K562 (cell line): ENCODE results near the gene NFIL3. TPM values are rescaled to one million over a fixed set of nuclear protein-coding genes. Genes with fewer than 3 reads are reported as not detected.

Experiments used
- BRD9 ChIP-seq: fragments of 450-650 bp; IDR thresholded peaks from 2 replicates; pipeline ENCODE4 v1.6.1; 2018; ENCODE audit warnings: low read depth; ENCODE audit not compliant: partially characterized antibody
- ERF ChIP-seq: fragments of 450-650 bp; formaldehyde crosslinking; IDR thresholded peaks from 2 replicates; pipeline ENCODE4 v1.4.0; 2020; ENCODE audit warnings: mild to moderate bottlenecking, mixed read lengths
- FOXP1 ChIP-seq: sonication (generic); formaldehyde crosslinking; IDR thresholded peaks from 2 replicates; pipeline ENCODE4 v1.8.0; 2022; ENCODE audit warnings: mild to moderate bottlenecking, missing genetic modification reagents
- HCFC1 ChIP-seq: IDR thresholded peaks from 2 replicates; pipeline ENCODE4 v1.6.1; 2012; ENCODE audit warnings: low read depth, low read length, improper control_type of control experiment
- MGA ChIP-seq: fragments of 450-650 bp; IDR thresholded peaks from 2 replicates; pipeline ENCODE4 v1.6.1; 2016; ENCODE audit warnings: mild to moderate bottlenecking, moderate library complexity
- NFYB ChIP-seq: IDR thresholded peaks from 2 replicates; pipeline ENCODE4 v1.6.1; 2011; ENCODE audit warnings: mild to moderate bottlenecking, moderate library complexity; ENCODE audit not compliant: insufficient read length; ENCODE audit errors: extremely low read depth
- SREBF1 ChIP-seq: fragments of 150-350 bp; IDR thresholded peaks from 2 replicates; pipeline ENCODE4 v1.6.1; 2014; ENCODE audit warnings: antibody characterized with exemption, low read depth, low read length, borderline replicate concordance
- TRIM28 ChIP-seq: fragments of 450-650 bp; IDR thresholded peaks from 2 replicates; pipeline ENCODE4 v1.6.1; 2017
- ZNF143 ChIP-seq: sonication (generic); formaldehyde crosslinking; IDR thresholded peaks from 2 replicates; pipeline ENCODE4 v1.9.0; 2022; ENCODE audit warnings: mild to moderate bottlenecking, missing genetic modification reagents
- ZNF212 ChIP-seq: fragments of 450-650 bp; formaldehyde crosslinking; IDR thresholded peaks from 2 replicates; pipeline ENCODE4 v1.4.0; 2020; ENCODE audit warnings: mild to moderate bottlenecking
- ZNF592 ChIP-seq: fragments of 450-650 bp; IDR thresholded peaks from 2 replicates; pipeline ENCODE4 v1.6.1; 2017; ENCODE audit warnings: antibody characterized with exemption, mild to moderate bottlenecking
- polyA plus RNA-seq, 8 experiments: library from polyadenylated mRNA; depleted of rRNA in 4 of 8; stranded (reverse) in 5 of 8; unstranded in 3 of 8; fragments of >200 nt; fragmentation: Nextera tagmentation in 2 of 8; fragmentation: Illumina TruSeq in 1 of 8; extraction: Ambion mirVana in 2 of 8; extraction: Trizol in 1 of 8; gene quantifications; 2 replicates each; pipeline versions ENCODE4 v1.2.1 to v1.2.3, GENCODE V29; 2011 to 2014; ENCODE audit warnings: inconsistent platforms in 1 of 8, missing spikeins in 1 of 8
- total RNA-seq, 7 experiments: library from RNA; depleted of rRNA in 6 of 7; stranded (reverse); fragments of >200 nt in 6 of 7; fragmentation: Illumina TruSeq in 2 of 7; extraction: Trizol in 2 of 7; gene quantifications; 2 replicates each; pipeline versions ENCODE4 v1.2.1 to v1.2.3, GENCODE V29; 2011 to 2021; ENCODE audit warnings: low replicate concordance in 1 of 7
- TF ChIP-seq, protein P1 (sequence below): sonication (generic); formaldehyde crosslinking; IDR thresholded peaks from 2 replicates; pipeline ENCODE4 v1.8.0; 2022; ENCODE audit warnings: mild to moderate bottlenecking, missing genetic modification reagents

NFIL3 gene
- total and polyA plus RNA-seq, 9 of the 15 experiments (the other 6 are each of a cell fraction or from before 2014, with no cell fraction given) = 3.2 to 16.1 (median 9.3) TPM

GRCh38 chr9:91362051-91362611 is 61.5 kb downstream of the NFIL3 start (continued):
- TF ChIP-seq MGA = 0 out of 2 replicates have a peak, but pooled peaks have one; percentile 19
- TF ChIP-seq ZNF592 = 0 out of 2 replicates have a peak, but pooled peaks have one; percentile 38
- no peak for TF ChIP-seq ERF (CRISPR knock-in tag)
- TF ChIP-seq NFYB = no peak
- no peak for TF ChIP-seq ZNF143 (CRISPR knock-in tag)
- TF ChIP-seq, protein P1, sequence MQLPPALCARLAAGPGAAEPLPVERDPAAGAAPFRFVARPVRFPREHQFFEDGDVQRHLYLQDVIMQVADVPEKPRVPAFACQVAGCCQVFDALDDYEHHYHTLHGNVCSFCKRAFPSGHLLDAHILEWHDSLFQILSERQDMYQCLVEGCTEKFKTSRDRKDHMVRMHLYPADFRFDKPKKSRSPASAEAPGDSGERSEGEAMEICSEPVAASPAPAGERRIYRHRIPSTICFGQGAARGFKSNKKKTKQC = no peak
- no peak for TF ChIP-seq HCFC1
- 0 out of 2 replicates have a peak, but pooled peaks have one; percentile 6 for TF ChIP-seq FOXP1 (CRISPR knock-in tag)
- no peak for TF ChIP-seq SREBF1
- TF ChIP-seq ZNF212 = no peak
- TF ChIP-seq BRD9 = no peak
- no peak for TF ChIP-seq TRIM28
